Colonic mucosa (tissue), 4 donors: ENCODE data around the gene OR1I1. TPM values are rescaled to one million over a fixed set of nuclear protein-coding genes. Genes with fewer than 3 reads are reported as not detected.
"Not testable (repeated sequence)": the region's sequence is repeated elsewhere in the genome, so short reads cannot be mapped to it uniquely, and the experiment has no call there.

Source experiments
- DNase-seq: peaks from one replicate; pipeline ENCODE4 v3.0.0-alpha.2; 2020
- H3K27ac ChIP-seq: fragments of 200-600 bp; one replicate; pipeline ENCODE4 v1.8.0; 2021
- H3K27me3 ChIP-seq: fragments of 200-600 bp; one replicate; pipeline ENCODE4 v1.8.0; 2021
- H3K36me3 ChIP-seq: fragments of 200-600 bp; one replicate; pipeline ENCODE4 v1.8.0; 2021
- H3K4me1 ChIP-seq: fragments of 200-600 bp; one replicate; pipeline ENCODE4 v1.8.0; 2021; ENCODE audit warnings: mild to moderate bottlenecking
- H3K4me3 ChIP-seq: fragments of 200-600 bp; one replicate; pipeline ENCODE4 v1.8.0; 2021
- H3K9ac ChIP-seq, 2 donors: one replicate each; pipeline ENCODE4 v1.7.0; 2013; ENCODE audit warnings: control low read depth in 2 of 2, low read depth in 2 of 2, low read length in 2 of 2
- H3K9me3 ChIP-seq: fragments of 200-600 bp; one replicate; pipeline ENCODE4 v1.8.0; 2021
- CTCF ChIP-seq: fragments of 200-600 bp; IDR thresholded peaks from one replicate; pipeline ENCODE4 v1.8.0; 2022; ENCODE audit warnings: antibody characterized with exemption, mild to moderate bottlenecking
- intact Hi-C: fragments of 100-400 bp; cut with DNase I; formaldehyde crosslinking; loops from one replicate; pipeline ENCODE4 v1.14.1; 2022
- total RNA-seq, 2 donors: library from RNA; stranded (reverse); fragmentation: NEBNext Ultra II Directional in 1 of 2; extraction: Animal tissue kit (Norgen Biotek cat#: 25700) in 1 of 2; gene quantifications; one replicate each; pipeline ENCODE4 v1.2.1, GENCODE V29; 2021
- donor health status: healthy.
- donor health status: DM: no; HTN: no; CAD: no.
- donor health status: DM: no; HTN: no; CAD: no.

OR1I1 gene
- total RNA-seq, 2 donors from 2014 or later, result not detected

GRCh38 chr19:15050639-15051038 is 31.4 kb upstream of the OR1I1 start:
- TF ChIP-seq CTCF, result no peak

GRCh38 chr19:15062036-15062435 is 20.0 kb upstream of the OR1I1 start:
- H3K27ac ChIP-seq, result no peak overlapping the region
- no peak overlapping the region for H3K4me3 ChIP-seq
- H3K27me3 ChIP-seq, result no peaks in the 10 kb centered on the region
- no peaks in the 10 kb centered on the region for H3K36me3 ChIP-seq
- DNase-seq, result no peak
- intact Hi-C loops, result no loop called here
- H3K9me3 ChIP-seq, result no peaks in the 10 kb centered on the region
- no peaks in the 10 kb centered on the region for H3K4me1 ChIP-seq
- no peak for TF ChIP-seq CTCF
- no peak overlapping the region for H3K9ac ChIP-seq

More at GRCh38 chr19:15050639-15051038, 31.4 kb upstream of the OR1I1 start:
- intact Hi-C loops, result no loop called here
- H3K4me3 ChIP-seq, result no peak overlapping the region
- no peaks in the 10 kb centered on the region for H3K4me1 ChIP-seq
- DNase-seq, result no peak
- no peak overlapping the region for H3K9ac ChIP-seq
- no peaks in the 10 kb centered on the region for H3K9me3 ChIP-seq
- H3K27ac ChIP-seq, result no peak overlapping the region
- H3K27me3 ChIP-seq, result no peaks in the 10 kb centered on the region
- no peaks in the 10 kb centered on the region for H3K36me3 ChIP-seq

- H3K9me3 ChIP-seq, DNase-seq, H3K9ac ChIP-seq, H3K4me1 ChIP-seq, intact Hi-C loops, H3K36me3 ChIP-seq, H3K27me3 ChIP-seq, H3K4me3 ChIP-seq, H3K27ac ChIP-seq: not testable (repeated sequence)
These were observed 11.6 kb upstream of the OR1I1 start for GRCh38 chr19:15070386-15070785.

- Histone ChIP-seq H3K4me3 (no peak overlapping the region), H3K9me3 (no peaks in the 10 kb centered on the region), H3K27ac (no peak overlapping the region), H3K27me3 (no peaks in the 10 kb centered on the region), H3K9ac (no peak overlapping the region), H3K4me1 (no peaks in the 10 kb centered on the region), H3K36me3 (no peaks in the 10 kb centered on the region)
- intact Hi-C loops, result no loop called here
- TF ChIP-seq CTCF, result no peak
- DNase-seq, result no peak
These were observed 8.9 kb upstream of the OR1I1 start for GRCh38 chr19:15072930-15073647.

GRCh38 chr19:15074371-15074770 is 7.6 kb upstream of the OR1I1 start:
- Histone ChIP-seq H3K4me1 (no peaks in the 10 kb centered on the region), H3K27ac (no peak overlapping the region), H3K9me3 (no peaks in the 10 kb centered on the region), H3K9ac (no peak overlapping the region), H3K36me3 (no peaks in the 10 kb centered on the region), H3K4me3 (no peak overlapping the region), H3K27me3 (no peaks in the 10 kb centered on the region)
- intact Hi-C loops, result no loop called here
- DNase-seq, result no peak
- TF ChIP-seq CTCF, result no peak

- no peak for TF ChIP-seq CTCF
- Histone ChIP-seq H3K36me3 (no peaks in the 10 kb centered on the region), H3K27ac (no peak overlapping the region), H3K27me3 (no peaks in the 10 kb centered on the region), H3K4me3 (no peak overlapping the region), H3K9me3 (no peaks in the 10 kb centered on the region), H3K9ac (no peak overlapping the region), H3K4me1 (no peaks in the 10 kb centered on the region)
- intact Hi-C loops, result no loop called here
- no peak for DNase-seq
These were observed 6.2 kb upstream of the OR1I1 start for GRCh38 chr19:15075806-15076205.

- H3K9me3 ChIP-seq, H3K4me3 ChIP-seq, H3K27ac ChIP-seq, intact Hi-C loops, H3K9ac ChIP-seq, H3K27me3 ChIP-seq, H3K36me3 ChIP-seq, DNase-seq, H3K4me1 ChIP-seq: not testable (repeated sequence)
These were observed 2.0 kb upstream of the OR1I1 start for GRCh38 chr19:15080002-15080401.
